Stimulated activated CD4-positive, alpha-beta T cell treated with anti-CD3 and anti-CD28 coated beads, TNF-alpha, amount 100 ng/mL, for 24 hours (primary cell): ENCODE results near the gene SPAG5.

Source experiments
- DNase-seq, 3 experiments: peaks; one replicate each; pipeline ENCODE4 v3.0.0-alpha.2; 2020; ENCODE audit warnings: low read depth in 3 of 3

Gene SPAG5

GRCh38 chr17:28547096-28547622, 51.7 kb downstream of the SPAG5 start:
- no peak for DNase-seq

GRCh38 chr17:28545787-28546415, 52.9 kb downstream of the SPAG5 start:
- no peak for DNase-seq

GRCh38 chr17:28545141-28545503, 53.7 kb downstream of the SPAG5 start:
- DNase-seq: no peak

GRCh38 chr17:28544402-28545140, 54.3 kb downstream of the SPAG5 start:
- DNase-seq: no peak

GRCh38 chr17:28541439-28541838, 57.4 kb downstream of the SPAG5 start:
- DNase-seq: no peak

GRCh38 chr17:28540231-28540630, 58.6 kb downstream of the SPAG5 start:
- DNase-seq: no peak

GRCh38 chr17:28538296-28538895, 60.4 kb downstream of the SPAG5 start:
- no peak for DNase-seq

- no peak for DNase-seq
These were observed 61.6 kb downstream of the SPAG5 start for GRCh38 chr17:28537219-28537610.

GRCh38 chr17:28536532-28537218, 62.1 kb downstream of the SPAG5 start:
- DNase-seq: no peak

GRCh38 chr17:28534740-28535375, 64.0 kb downstream of the SPAG5 start:
- no peak for DNase-seq

- DNase-seq: no peak
These were observed 65.6 kb downstream of the SPAG5 start for GRCh38 chr17:28533091-28533807.

- no peak for DNase-seq
These were observed 66.5 kb downstream of the SPAG5 start for GRCh38 chr17:28532050-28532960.

- DNase-seq: no peak
These were observed 67.9 kb downstream of the SPAG5 start for GRCh38 chr17:28530926-28531325.

GRCh38 chr17:28530250-28530649, 68.6 kb downstream of the SPAG5 start:
- DNase-seq: no peak

- DNase-seq: no peak
These were observed 69.8 kb downstream of the SPAG5 start for GRCh38 chr17:28529013-28529400.

GRCh38 chr17:28528327-28529012, 70.4 kb downstream of the SPAG5 start:
- DNase-seq: no peak

- DNase-seq: no peak
These were observed 71.0 kb downstream of the SPAG5 start for GRCh38 chr17:28527859-28528258.
